GM21447 (cell line): ENCODE results near the gene RAB11FIP4.

Experiments
- ATAC-seq: cut with Tn5 transposase; IDR thresholded peaks from one replicate; pipeline ENCODE4 v1.9.1; 2021; ENCODE audit not compliant: unreplicated experiment

Gene RAB11FIP4

GRCh38 chr17:31457391-31458234 is 66.1 kb downstream of the RAB11FIP4 start:
- ATAC-seq: no peak

- no peak for ATAC-seq
Observed at GRCh38 chr17:31458829-31459228, 67.4 kb downstream of the RAB11FIP4 start.

- no peak for ATAC-seq
Observed at GRCh38 chr17:31459716-31460115, 68.2 kb downstream of the RAB11FIP4 start.

GRCh38 chr17:31460226-31460721 is 68.8 kb downstream of the RAB11FIP4 start:
- no peak for ATAC-seq

- no peak for ATAC-seq
Observed at GRCh38 chr17:31461227-31461810, 69.8 kb downstream of the RAB11FIP4 start.

- no peak for ATAC-seq
Observed at GRCh38 chr17:31462261-31462660, 70.8 kb downstream of the RAB11FIP4 start.

GRCh38 chr17:31466096-31466760 is 74.8 kb downstream of the RAB11FIP4 start:
- ATAC-seq: no peak

- no peak for ATAC-seq
Observed at GRCh38 chr17:31467502-31468256, 76.2 kb downstream of the RAB11FIP4 start.

- ATAC-seq: no peak
Observed at GRCh38 chr17:31469959-31470358, 78.5 kb downstream of the RAB11FIP4 start.

GRCh38 chr17:31470592-31470991 is 79.1 kb downstream of the RAB11FIP4 start:
- ATAC-seq: no peak

- ATAC-seq: no peak
Observed at GRCh38 chr17:31472137-31472536, 80.7 kb downstream of the RAB11FIP4 start.

- ATAC-seq: no peak
Observed at GRCh38 chr17:31475378-31476162, 84.1 kb downstream of the RAB11FIP4 start.

GRCh38 chr17:31476525-31477416 is 85.3 kb downstream of the RAB11FIP4 start:
- ATAC-seq: no peak

- no peak for ATAC-seq
Observed at GRCh38 chr17:31477417-31478055, 86.1 kb downstream of the RAB11FIP4 start.

GRCh38 chr17:31479062-31479408 is 87.6 kb downstream of the RAB11FIP4 start:
- ATAC-seq: no peak

- ATAC-seq: no peak
Observed at GRCh38 chr17:31479524-31479923, 88.0 kb downstream of the RAB11FIP4 start.

GRCh38 chr17:31480067-31480466 is 88.6 kb downstream of the RAB11FIP4 start:
- ATAC-seq: no peak

- no peak for ATAC-seq
Observed at GRCh38 chr17:31480904-31481782, 89.7 kb downstream of the RAB11FIP4 start.
